Esophagus squamous epithelium (tissue), 5 donors: ENCODE data around the gene IFNL3. TPM values are rescaled to one million over a fixed set of nuclear protein-coding genes. Genes with fewer than 3 reads are reported as not detected.

Source experiments
- DNase-seq: peaks from one replicate; lab custom pipeline; 2025; lab: John Stamatoyannopoulos, UW
- H3K27ac ChIP-seq, 4 donors: fragments of 200-600 bp; sonication (generic); one replicate each; pipeline ENCODE4 v1.5.1; 2016 to 2019; ENCODE audit warnings: mild to moderate bottlenecking in 1 of 4
- H3K27me3 ChIP-seq, 4 donors: fragments of 200-600 bp; sonication (generic); 1 replicate in 3 of 4; 2 replicates in 1 of 4; pipeline versions ENCODE4 v1.5.1 to v1.6.0; 2017 to 2021; ENCODE audit warnings: antibody characterized with exemption in 1 of 4
- H3K36me3 ChIP-seq, 3 donors: fragments of 200-600 bp; sonication (generic); one replicate each; pipeline ENCODE4 v1.5.1; 2016 to 2019
- H3K4me1 ChIP-seq, 3 donors: fragments of 200-600 bp; sonication (generic); one replicate each; pipeline ENCODE4 v1.5.1; 2017 to 2019
- H3K4me3 ChIP-seq, 4 donors: fragments of 200-600 bp; sonication (generic); 1 replicate in 3 of 4; 2 replicates in 1 of 4; pipeline ENCODE4 v1.5.1; 2016 to 2019; ENCODE audit warnings: mild to moderate bottlenecking in 2 of 4, moderate library complexity in 1 of 4
- H3K9me3 ChIP-seq, 3 donors: fragments of 200-600 bp; sonication (generic); one replicate each; pipeline ENCODE4 v1.5.1; 2016 to 2019
- POLR2A ChIP-seq, 4 donors: fragments of 450-650 bp; IDR thresholded peaks; one replicate each; pipeline ENCODE4 v1.6.1; 2017; ENCODE audit warnings: antibody characterized with exemption in 4 of 4, mild to moderate bottlenecking in 4 of 4, moderate library complexity in 3 of 4
- WGBS, 2 donors: methylation state at CpG; one replicate each; pipeline ENCODE4 v1.1.5; 2018; 5-methylcytosine and 5-hydroxymethylcytosine counted together
- intact Hi-C: fragments of 100-400 bp; cut with DNase I; formaldehyde crosslinking; loops from one replicate; pipeline ENCODE4 v1.15.0; 2022
- total RNA-seq, 4 donors: library from RNA; depleted of rRNA; stranded (reverse); fragments of >200 nt; gene quantifications; one replicate each; pipeline ENCODE4 v1.1.0, GENCODE V29; 2016
- TF ChIP-seq, protein P1 (sequence below), 6 experiments: fragments of 450-650 bp in 4 of 6; fragments of 200-600 bp in 2 of 6; sonication (generic) in 2 of 6; IDR thresholded peaks; one replicate each; pipeline ENCODE4 v1.5.1; 2016 to 2019; ENCODE audit warnings: antibody characterized with exemption in 6 of 6, mild to moderate bottlenecking in 4 of 6, moderate library complexity in 4 of 6
- donor health status: DM: yes; HTN: yes; CAD: no.

Gene IFNL3
- total RNA-seq, 4 donors from 2014 or later: not detected

DNA sequence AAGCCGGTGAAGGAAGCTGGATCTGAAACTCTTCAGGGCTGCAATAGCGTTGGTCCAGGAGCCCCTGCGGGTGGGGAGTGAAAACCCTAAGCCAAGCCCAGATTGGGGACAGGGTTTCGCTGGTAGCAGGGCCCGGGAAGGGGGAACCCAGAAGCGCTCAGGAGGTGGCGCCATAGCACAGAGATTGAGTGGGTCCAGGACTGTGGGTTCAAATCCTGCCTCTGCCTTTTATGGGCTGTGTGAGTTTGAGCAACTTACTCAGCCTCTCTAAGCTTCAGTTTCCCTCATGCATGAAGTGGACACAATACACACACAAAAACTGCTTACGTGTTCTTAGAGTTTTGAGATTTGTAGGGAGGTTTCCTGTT is 32.4 kb downstream of the IFNL3 start:
- Histone ChIP-seq H3K36me3 (no peaks in the 10 kb centered on the region), H3K4me1 (no peaks in the 10 kb centered on the region), H3K27me3 (peaks cover 0 to 27% (median 2%) of the 10 kb centered on the region in 4 donors), H3K9me3 (no peaks in the 10 kb centered on the region), H3K27ac (no peak overlapping the region), H3K4me3 (no peak overlapping the region)
- no peak for DNase-seq
- WGBS, 2 donors: 15 to 33% methylated on average over 5 to 8 of the region's 8 CpGs
- intact Hi-C loops: no loop called here
- TF ChIP-seq POLR2A (IDR thresholded peaks at IDR 0.05): no peak
- TF ChIP-seq, protein P1, sequence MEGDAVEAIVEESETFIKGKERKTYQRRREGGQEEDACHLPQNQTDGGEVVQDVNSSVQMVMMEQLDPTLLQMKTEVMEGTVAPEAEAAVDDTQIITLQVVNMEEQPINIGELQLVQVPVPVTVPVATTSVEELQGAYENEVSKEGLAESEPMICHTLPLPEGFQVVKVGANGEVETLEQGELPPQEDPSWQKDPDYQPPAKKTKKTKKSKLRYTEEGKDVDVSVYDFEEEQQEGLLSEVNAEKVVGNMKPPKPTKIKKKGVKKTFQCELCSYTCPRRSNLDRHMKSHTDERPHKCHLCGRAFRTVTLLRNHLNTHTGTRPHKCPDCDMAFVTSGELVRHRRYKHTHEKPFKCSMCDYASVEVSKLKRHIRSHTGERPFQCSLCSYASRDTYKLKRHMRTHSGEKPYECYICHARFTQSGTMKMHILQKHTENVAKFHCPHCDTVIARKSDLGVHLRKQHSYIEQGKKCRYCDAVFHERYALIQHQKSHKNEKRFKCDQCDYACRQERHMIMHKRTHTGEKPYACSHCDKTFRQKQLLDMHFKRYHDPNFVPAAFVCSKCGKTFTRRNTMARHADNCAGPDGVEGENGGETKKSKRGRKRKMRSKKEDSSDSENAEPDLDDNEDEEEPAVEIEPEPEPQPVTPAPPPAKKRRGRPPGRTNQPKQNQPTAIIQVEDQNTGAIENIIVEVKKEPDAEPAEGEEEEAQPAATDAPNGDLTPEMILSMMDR (IDR thresholded peaks at IDR 0.05): peak in 1 of 6 experiments; percentile 44

DNA sequence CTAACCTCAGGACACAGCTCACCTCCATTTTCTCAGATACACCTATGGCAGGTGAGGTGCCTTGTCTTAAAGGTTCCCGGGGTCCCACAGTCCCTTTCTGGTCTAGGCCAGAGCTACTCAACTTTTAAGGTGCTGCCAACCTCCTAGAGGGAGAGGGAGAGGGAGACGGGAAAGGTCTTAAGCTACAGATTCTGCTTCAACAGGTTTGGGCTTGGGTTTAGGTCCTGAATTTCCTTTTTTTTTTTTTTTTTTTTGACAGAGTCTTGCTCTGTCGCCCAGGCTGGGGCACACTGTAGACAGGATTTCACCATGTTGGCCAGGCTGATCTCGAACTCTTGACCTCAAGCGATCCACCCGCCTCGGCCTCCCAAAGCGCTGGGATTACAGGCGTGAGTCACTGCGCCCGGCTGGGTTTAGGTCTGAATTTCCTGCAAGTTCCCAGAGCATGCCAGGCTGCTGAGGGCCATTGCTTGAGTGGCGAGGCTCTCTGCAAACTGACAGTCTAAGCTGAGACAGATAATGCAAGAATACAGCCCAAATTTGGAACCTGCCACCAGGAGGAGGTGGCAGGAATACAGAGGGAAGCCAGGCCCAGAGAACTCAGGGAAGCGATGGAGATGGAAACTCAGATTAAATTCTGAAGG is 33.0 kb downstream of the IFNL3 start:
- intact Hi-C loops: no loop called here
- H3K9me3 ChIP-seq: no peaks in the 10 kb centered on the region
- H3K36me3 ChIP-seq: no peaks in the 10 kb centered on the region
- H3K4me3 ChIP-seq: no peak overlapping the region
- no peaks in the 10 kb centered on the region for H3K4me1 ChIP-seq
- WGBS, 2 donors: 53 to 63% methylated on average over 3 to 8 of the region's 13 CpGs
- H3K27ac ChIP-seq: no peak overlapping the region
- H3K27me3 ChIP-seq: peaks cover 0 to 32% (median 2%) of the 10 kb centered on the region in 4 donors
- no peak for DNase-seq
- TF ChIP-seq, protein P1 (IDR thresholded peaks at IDR 0.05): no peak
- no peak for TF ChIP-seq POLR2A (IDR thresholded peaks at IDR 0.05)

DNA sequence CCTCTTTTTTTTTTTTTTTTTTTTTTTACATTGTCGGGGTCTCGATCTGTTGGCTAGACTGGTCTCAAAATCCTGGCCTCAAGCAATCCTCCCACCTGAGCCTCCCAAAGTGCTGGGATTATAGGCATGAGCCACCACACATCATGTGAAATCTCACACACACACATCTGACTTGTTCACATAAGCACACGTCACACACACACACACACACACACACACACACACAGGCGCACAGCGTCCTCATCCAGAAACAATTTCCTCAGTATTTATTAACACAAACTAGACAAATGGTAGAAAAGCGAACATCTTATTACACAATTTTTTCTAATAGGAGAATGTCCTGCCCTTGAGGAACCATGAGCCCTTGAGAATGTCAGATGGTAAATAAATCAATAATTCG is 35.6 kb downstream of the IFNL3 start:
- intact Hi-C loops: no loop called here
- no peaks in the 10 kb centered on the region for H3K36me3 ChIP-seq
- no peak overlapping the region for H3K4me3 ChIP-seq
- no peak for TF ChIP-seq POLR2A (IDR thresholded peaks at IDR 0.05)
- TF ChIP-seq, protein P1 (IDR thresholded peaks at IDR 0.05): no peak
- no peaks in the 10 kb centered on the region for H3K4me1 ChIP-seq
- no peak overlapping the region for H3K27ac ChIP-seq
- 62 to 75% methylated on average over 6 to 7 of the region's 7 CpGs for WGBS, 2 donors
- no peaks in the 10 kb centered on the region for H3K9me3 ChIP-seq
- H3K27me3 ChIP-seq: peaks cover 0 to 28% (median under 1%) of the 10 kb centered on the region in 4 donors
- no peak for DNase-seq

DNA sequence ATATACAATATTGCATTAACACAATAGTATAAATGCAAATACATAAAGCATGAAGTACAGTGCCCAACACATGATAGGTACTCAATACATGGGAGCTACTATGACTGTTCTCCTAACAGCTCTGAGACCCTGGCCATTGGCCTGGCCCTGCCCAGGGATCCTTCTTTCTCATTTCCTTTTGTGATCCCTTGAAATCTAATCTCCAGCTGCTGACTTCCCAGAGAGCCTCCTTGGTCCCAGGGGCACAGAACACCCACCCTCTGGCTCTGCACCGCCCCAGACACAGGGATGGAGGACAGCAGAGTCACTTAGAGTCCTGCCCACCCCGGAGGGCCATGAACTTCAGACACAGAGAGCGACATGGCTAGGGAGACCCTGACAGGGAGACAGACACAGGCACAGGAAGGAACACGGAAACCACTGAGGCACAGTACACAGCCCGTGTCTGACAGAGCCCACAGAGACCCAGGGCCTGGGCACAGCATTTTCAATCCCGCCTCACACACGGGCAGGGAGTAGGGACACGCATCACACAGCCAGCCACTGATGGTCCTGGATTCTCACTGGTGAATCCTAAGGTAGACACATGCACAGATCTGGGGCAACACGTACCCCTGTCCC is 36.5 kb downstream of the IFNL3 start:
- DNase-seq: no peak
- H3K27me3 ChIP-seq: peaks cover 0 to 33% (median 5%) of the 10 kb centered on the region in 4 donors
- H3K4me1 ChIP-seq: peaks cover 0 to 4% (median 0%) of the 10 kb centered on the region in 3 donors
- intact Hi-C loops: no loop called here
- no peak overlapping the region for H3K4me3 ChIP-seq
- H3K9me3 ChIP-seq: no peaks in the 10 kb centered on the region
- no peak for TF ChIP-seq POLR2A (IDR thresholded peaks at IDR 0.05)
- TF ChIP-seq, protein P1 (IDR thresholded peaks at IDR 0.05): no peak
- H3K27ac ChIP-seq: no peak overlapping the region
- WGBS, 2 donors: 65 to 94% methylated on average over 3 to 4 of the region's 9 CpGs
- no peaks in the 10 kb centered on the region for H3K36me3 ChIP-seq

DNA sequence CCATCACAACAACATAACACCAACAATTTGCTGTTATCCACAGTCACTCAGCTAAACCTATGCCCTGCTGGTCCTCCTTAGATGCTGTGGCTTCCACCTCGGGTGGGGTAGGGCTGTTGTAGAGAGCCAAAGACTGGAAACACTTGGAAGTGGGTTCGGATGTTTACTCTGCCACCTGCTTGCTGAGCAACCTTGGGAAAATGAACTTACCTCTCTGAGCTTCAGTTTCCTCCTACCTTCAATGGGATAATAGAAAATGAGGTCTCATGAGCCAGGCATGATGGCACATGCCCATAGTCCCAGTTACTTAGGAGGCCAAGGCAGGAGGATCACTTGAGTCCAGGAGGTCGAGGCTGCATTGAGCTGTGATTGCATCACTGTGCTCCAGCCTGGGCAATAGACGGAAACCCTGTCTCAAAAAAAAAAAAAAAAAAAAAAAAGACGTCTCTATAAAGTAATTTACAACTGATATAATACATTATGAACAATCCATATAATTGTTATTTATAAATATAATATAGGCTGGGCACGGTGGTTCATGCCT is 37.4 kb downstream of the IFNL3 start:
- no peaks in the 10 kb centered on the region for H3K9me3 ChIP-seq
- H3K27ac ChIP-seq: no peak overlapping the region
- no peak overlapping the region for H3K4me3 ChIP-seq
- no peaks in the 10 kb centered on the region for H3K36me3 ChIP-seq
- peaks cover 3 to 42% (median 12%) of the 10 kb centered on the region in 4 donors for H3K27me3 ChIP-seq
- DNase-seq: no peak
- peaks cover 0 to 4% (median 0%) of the 10 kb centered on the region in 3 donors for H3K4me1 ChIP-seq
- WGBS, 2 donors: 57 to 67% methylated on average over 6 of the region's 6 CpGs
- intact Hi-C loops: no loop called here
- TF ChIP-seq, protein P1 (IDR thresholded peaks at IDR 0.05): no peak
- no peak for TF ChIP-seq POLR2A (IDR thresholded peaks at IDR 0.05)
